Spinal cord (tissue), 10 donors: ENCODE results near the gene ZNF474. TPM values are rescaled to one million over a fixed set of nuclear protein-coding genes. Genes with fewer than 3 reads are reported as not detected.
A peak's percentile ranks its signal among the peaks of the same experiment; 100 is the strongest.

Experiments
- DNase-seq, 6 donors: peaks; one replicate each; pipeline versions ENCODE4 v3.0.0 to v3.0.0-alpha.2; 2013 to 2015; ENCODE audit warnings: low spot score in 6 of 6, low read depth in 4 of 6
- H3K27ac ChIP-seq: one replicate; pipeline ENCODE4 v1.5.1; 2013; ENCODE audit warnings: low read depth, low read length, control low read depth
- H3K27me3 ChIP-seq: one replicate; pipeline ENCODE4 v1.6.1; 2013; ENCODE audit warnings: low read length; ENCODE audit not compliant: control insufficient read depth, insufficient read depth
- H3K36me3 ChIP-seq: one replicate; pipeline ENCODE4 v1.6.1; 2013; ENCODE audit warnings: low read length; ENCODE audit not compliant: control insufficient read depth, insufficient read depth
- H3K4me1 ChIP-seq: one replicate; pipeline ENCODE4 v1.6.1; 2013; ENCODE audit warnings: low read length; ENCODE audit not compliant: control insufficient read depth, insufficient read depth
- H3K4me3 ChIP-seq: one replicate; pipeline ENCODE4 v1.5.1; 2013; ENCODE audit warnings: low read depth, low read length, control low read depth
- H3K9me3 ChIP-seq: one replicate; pipeline ENCODE4 v1.6.1; 2013; ENCODE audit warnings: low read length; ENCODE audit not compliant: control insufficient read depth, insufficient read depth
- WGBS: methylation state at CpG from one replicate; pipeline ENCODE4 v1.1.5; 2013; ENCODE audit warnings: missing lambda C conversion rate; ENCODE audit not compliant: insufficient coverage; 5-methylcytosine and 5-hydroxymethylcytosine counted together
- polyA plus RNA-seq, 2 donors: library from polyadenylated mRNA; unstranded; fragments of 120-200 nt; gene quantifications; one replicate each; pipeline ENCODE4 v1.2.1, GENCODE V29; 2013; ENCODE audit not compliant: insufficient read length in 2 of 2
- total RNA-seq, 2 donors: library from RNA; depleted of rRNA in 1 of 2; stranded (reverse); fragments of 120-200 nt in 1 of 2; fragments of >200 nt in 1 of 2; gene quantifications; one replicate each; pipeline versions ENCODE4 v1.2.3 to v1.2.4, GENCODE V29; 2013 to 2014
- donor health status: healthy.

Gene ZNF474
- total and polyA plus RNA-seq, 4 donors: 1.6 to 7.3 (median 2.6) TPM

DNA sequence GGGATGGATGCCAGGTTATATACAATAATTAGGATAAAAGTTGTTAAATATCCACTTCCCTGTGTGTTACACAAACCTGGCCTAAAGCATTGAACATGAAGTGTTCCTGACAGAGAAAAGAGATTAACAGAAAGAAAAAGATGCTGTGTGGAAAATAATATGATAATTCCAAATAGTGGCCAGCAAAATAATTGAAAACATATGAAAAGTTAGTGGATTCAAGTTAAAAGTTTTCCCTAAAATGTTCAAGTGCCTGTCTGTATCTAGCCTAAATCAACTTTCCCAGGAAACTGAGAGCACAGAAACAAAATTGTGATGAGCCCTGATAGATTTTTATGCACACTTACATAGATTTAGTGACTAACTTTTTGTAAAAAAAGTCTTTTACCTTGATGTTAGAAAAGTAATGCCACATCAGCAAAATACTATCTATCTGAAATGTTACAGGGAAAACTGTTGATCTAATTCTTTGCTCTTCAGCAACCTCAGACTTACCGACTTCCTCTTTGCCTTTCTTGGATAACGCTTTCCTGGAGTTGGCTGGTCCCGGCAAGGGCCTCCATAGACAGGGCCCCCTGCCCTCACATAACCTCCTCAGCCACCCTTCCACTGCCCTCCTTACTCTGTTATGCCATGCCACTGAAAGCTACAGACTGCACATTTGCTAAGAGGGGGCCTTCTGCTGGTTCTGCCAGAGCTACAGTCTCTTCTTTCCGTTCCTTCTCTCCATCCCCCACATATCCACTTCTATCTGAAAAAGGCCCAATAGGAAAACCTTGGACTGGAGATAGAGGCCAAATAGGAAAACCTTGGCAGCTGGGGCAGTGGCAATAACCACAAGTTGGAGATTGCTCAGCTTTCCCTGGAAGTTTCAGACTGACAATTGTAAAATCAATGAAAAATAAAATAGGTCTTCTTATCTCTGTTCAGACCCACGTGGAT, 44.4 kb downstream of the ZNF474 start:
- no peak for DNase-seq
- Histone ChIP-seq H3K4me1 (peaks cover 6% of the 10 kb centered on the region), H3K4me3 (no peak overlapping the region), H3K27ac (no peak overlapping the region), H3K27me3 (no peaks in the 10 kb centered on the region), H3K9me3 (no peaks in the 10 kb centered on the region), H3K36me3 (no peaks in the 10 kb centered on the region)
- 93% methylated on average over 3 of the region's 5 CpGs for WGBS

DNA sequence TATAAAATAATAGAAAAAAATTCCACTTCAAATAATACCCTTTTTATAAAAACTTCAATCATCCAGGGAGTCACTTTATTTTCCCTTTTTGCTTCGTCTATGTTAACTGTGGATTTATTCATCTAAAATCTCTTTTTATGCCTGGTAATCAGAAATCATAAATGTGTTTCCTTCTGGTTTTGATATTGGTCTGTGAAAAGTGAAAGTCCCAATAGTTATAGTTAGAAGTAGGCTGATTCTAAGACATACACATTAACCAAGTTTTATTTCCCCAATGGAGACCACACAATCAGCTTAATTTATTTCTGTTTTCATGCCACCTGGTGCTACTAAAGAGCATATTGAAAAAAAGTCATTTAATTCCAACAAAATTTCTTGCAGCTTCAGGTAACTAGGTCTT, 45.7 kb downstream of the ZNF474 start:
- Histone ChIP-seq H3K27me3 (no peaks in the 10 kb centered on the region), H3K9me3 (no peaks in the 10 kb centered on the region), H3K4me3 (no peak overlapping the region), H3K36me3 (no peaks in the 10 kb centered on the region), H3K27ac (no peak overlapping the region), H3K4me1 (peaks cover 6% of the 10 kb centered on the region)
- WGBS: no CpG with 5 or more reads among the region's 1 CpG
- peak in 1 of 6 donors; percentile 42 for DNase-seq

DNA sequence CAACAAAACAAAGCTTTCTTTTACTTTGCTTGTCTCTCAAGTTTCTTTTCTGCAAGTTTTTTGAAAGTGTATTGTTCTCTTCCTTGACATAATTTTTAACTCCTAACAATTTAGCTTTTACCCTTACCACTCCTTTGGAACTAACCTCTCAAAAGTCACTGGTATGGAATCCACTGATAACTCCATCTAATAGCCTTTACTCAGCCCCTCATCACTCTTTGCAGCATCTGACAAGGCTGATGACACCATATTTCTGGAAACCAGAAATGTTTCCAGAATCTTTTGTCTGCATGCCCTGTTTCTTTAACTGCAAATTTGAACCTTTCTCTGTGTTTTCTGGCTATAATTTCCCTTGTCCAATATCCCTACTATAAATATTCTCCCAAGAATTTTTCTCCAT, 46.5 kb downstream of the ZNF474 start:
- H3K4me1 ChIP-seq: peaks cover 2% of the 10 kb centered on the region
- H3K9me3 ChIP-seq: no peaks in the 10 kb centered on the region
- no peaks in the 10 kb centered on the region for H3K27me3 ChIP-seq
- H3K27ac ChIP-seq: no peak overlapping the region
- no peak for DNase-seq
- no peak overlapping the region for H3K4me3 ChIP-seq
- no peaks in the 10 kb centered on the region for H3K36me3 ChIP-seq

DNA sequence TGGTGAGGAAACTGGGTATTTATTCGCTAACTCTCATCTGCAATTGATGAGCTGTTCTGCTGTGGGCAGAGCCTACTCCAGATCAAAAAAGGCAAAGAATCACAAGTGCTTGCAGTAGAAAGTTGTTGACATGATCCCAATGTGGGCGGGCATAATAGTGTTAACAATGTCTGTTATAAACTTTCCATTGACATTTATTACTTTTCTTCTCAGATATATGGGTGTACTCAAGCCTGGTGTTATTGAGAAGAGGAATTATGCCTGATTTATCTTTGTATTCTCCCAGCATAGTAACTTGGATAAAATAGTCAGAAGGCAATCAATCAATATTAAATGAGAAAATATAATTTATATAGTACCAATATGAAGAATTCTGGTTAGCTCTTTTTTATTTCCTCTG, 47.8 kb downstream of the ZNF474 start:
- WGBS: no CpG with 5 or more reads among the region's 2 CpGs
- no peaks in the 10 kb centered on the region for H3K36me3 ChIP-seq
- no peaks in the 10 kb centered on the region for H3K9me3 ChIP-seq
- peaks cover 2% of the 10 kb centered on the region for H3K4me1 ChIP-seq
- DNase-seq: no peak
- no peaks in the 10 kb centered on the region for H3K27me3 ChIP-seq
- H3K4me3 ChIP-seq: no peak overlapping the region
- no peak overlapping the region for H3K27ac ChIP-seq

DNA sequence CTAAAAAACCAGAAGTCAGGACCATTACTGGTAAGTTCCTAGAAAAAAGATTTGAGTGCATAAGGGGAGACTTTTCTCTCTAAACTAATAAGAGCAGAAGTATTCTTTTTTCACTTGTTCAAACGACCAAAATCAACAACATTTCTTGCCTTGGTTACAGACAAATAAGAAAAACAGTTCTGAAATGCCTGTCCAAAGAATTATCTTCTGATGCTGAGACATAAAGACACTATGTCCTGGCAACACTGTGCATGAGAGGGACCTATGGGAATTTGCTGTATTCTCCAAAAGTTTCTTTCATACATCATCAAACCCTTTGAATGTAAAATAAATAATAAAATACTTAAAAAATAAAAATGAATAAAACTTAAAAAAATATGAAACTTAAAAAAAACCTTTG, 50.4 kb downstream of the ZNF474 start:
- Histone ChIP-seq H3K4me1 (peaks cover 8% of the 10 kb centered on the region), H3K27ac (no peak overlapping the region), H3K4me3 (no peak overlapping the region), H3K9me3 (no peaks in the 10 kb centered on the region), H3K36me3 (no peaks in the 10 kb centered on the region), H3K27me3 (no peaks in the 10 kb centered on the region)
- WGBS: no CpG with 5 or more reads among the region's 1 CpG
- DNase-seq: no peak

DNA sequence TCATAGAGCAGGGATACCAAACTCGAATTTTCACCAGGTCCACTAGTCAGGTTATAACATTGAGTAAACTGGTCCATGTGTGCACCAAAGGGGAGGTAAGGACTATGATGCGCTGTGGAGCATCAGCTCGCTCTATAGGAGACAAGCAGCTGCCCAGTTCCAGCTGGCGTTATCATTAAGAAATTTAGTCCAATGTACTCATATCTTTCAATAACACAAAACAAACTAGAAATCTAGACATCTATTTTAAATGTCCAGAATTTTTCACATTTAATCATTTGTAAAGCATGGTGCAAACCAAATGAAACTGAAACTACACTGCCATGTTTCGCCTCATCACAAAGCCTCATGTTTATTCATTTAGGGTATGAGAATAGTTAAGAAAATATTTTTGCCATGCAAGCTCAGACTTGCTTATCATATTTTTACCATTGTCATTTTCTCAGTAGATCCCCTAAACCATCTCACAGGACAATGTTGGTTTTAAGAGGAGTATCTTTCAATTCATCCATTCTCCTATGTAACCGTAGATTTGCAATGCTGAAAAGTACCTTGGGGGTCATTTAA, 50.9 kb downstream of the ZNF474 start:
- Histone ChIP-seq H3K36me3 (no peaks in the 10 kb centered on the region), H3K4me1 (peaks cover 8% of the 10 kb centered on the region), H3K4me3 (no peak overlapping the region), H3K9me3 (no peaks in the 10 kb centered on the region), H3K27me3 (no peaks in the 10 kb centered on the region), H3K27ac (no peak overlapping the region)
- WGBS: 95% methylated on average over 4 of the region's 6 CpGs
- DNase-seq: no peak

DNA sequence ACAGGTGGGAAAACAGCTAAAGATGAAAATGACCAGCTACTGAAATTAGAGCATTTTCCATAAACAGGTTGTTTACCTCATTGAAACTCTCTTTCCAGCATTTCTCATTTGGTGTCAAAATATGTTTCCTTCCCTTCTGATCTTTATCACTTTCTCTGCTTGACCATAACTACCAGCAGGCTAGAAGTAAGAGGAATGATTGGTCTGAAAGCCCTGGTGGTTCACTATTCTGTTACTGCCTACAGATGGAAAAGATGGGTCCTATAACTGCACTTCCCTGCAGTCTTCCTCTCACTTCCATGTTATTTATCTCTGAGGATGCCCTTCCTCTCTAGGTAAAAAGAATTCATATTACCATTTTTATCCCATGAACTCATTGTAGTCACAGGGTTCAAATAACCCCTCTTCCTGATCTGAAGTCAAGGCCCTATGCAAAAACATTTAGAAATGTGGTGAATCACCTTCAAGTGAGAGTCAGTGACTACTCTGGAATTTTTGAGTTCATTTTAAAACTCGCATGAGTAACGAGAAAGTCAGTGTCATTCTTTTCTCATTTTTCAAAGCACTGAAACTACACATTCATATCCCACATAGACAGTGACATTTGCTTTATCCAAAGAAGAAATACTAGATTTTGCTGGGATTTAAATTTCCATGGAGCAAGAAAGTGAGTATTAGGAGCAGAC, 51.7 kb downstream of the ZNF474 start:
- no peaks in the 10 kb centered on the region for H3K9me3 ChIP-seq
- WGBS: no CpG with 5 or more reads among the region's 2 CpGs
- H3K27ac ChIP-seq: peak overlapping the region; percentile 30
- no peaks in the 10 kb centered on the region for H3K36me3 ChIP-seq
- DNase-seq: no peak
- no peak overlapping the region for H3K4me3 ChIP-seq
- no peaks in the 10 kb centered on the region for H3K27me3 ChIP-seq
- H3K4me1 ChIP-seq: peaks cover 8% of the 10 kb centered on the region

DNA sequence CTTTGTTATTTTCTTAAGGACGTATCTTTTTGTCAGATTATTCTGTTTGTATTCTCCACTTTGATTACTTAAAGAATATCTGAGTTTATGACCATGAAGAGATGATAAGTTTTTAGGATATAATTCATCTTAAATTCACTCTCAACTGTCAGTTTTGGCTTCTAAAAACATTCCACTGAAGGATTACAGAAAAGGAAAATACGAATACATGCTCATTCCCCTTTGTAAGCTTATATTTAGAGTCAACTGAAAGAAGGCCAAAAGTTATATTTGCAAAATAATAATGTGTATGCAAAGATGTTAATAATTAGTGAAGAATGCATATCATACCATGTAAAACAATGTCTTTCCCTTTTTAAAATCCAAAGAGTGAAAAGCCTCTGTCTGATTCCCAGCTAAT, 52.5 kb downstream of the ZNF474 start:
- Histone ChIP-seq H3K27ac (peak overlapping the region; percentile 63), H3K27me3 (no peaks in the 10 kb centered on the region), H3K9me3 (no peaks in the 10 kb centered on the region), H3K4me3 (no peak overlapping the region), H3K36me3 (no peaks in the 10 kb centered on the region), H3K4me1 (peaks cover 8% of the 10 kb centered on the region)
- WGBS: no CpG with 5 or more reads among the region's 2 CpGs
- no peak for DNase-seq

DNA sequence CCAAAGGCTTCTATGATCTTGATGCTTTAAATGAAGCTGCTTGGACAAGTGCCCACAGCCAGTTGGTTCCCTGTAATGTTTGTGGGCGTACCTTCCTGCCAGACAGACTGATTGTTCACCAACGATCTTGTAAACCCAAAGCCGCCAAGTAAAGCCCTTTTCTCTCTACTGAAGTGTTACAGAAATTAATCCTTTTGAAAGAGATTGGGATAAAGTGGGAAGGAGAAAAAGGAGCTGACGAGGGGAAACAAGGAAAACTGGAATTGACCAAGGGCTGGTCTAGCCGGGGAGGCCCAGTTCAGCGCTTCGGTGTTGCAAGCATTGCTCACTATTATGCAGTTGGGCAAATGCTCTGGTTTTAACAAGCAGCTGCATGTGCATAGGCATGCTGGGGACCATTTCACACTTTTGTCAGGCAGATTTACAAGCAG, 53.2 kb downstream of the ZNF474 start:
- no peaks in the 10 kb centered on the region for H3K27me3 ChIP-seq
- peaks cover 8% of the 10 kb centered on the region for H3K4me1 ChIP-seq
- peak overlapping the region; percentile 63 for H3K27ac ChIP-seq
- H3K9me3 ChIP-seq: no peaks in the 10 kb centered on the region
- DNase-seq: peak; percentile 31 to 91 (median 42)
- 22% methylated on average over 4 of the region's 7 CpGs for WGBS
- H3K4me3 ChIP-seq: no peak overlapping the region
- no peaks in the 10 kb centered on the region for H3K36me3 ChIP-seq
